ENCODE results near the gene ANKDD1B. TPM values are rescaled to one million over a fixed set of nuclear protein-coding genes. Genes with fewer than 3 reads are reported as not detected.

ANKDD1B gene
- total RNA-seq, 4 donors from 2014 or later, result 3.2 to 5.0 TPM; not detected in 2

DNA sequence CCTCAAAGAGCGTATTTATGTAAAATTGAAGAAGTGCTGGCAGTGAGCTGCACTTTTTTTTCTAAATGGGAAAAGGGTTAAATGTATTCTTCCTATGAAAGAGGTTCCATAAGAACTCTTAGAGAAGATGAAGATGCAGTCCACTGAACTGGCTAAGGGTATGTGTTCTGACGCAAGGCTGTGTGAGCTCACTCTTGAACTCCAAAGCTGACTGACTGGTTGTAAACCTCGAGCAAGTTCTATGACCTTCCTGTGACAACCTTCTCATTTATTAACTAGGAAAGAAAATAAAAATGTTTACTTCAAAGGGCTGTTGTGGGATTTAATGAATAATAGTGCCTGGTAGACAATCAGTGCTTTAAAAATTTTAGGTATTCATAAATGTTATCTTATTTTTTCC, 59.3 kb downstream of the ANKDD1B start:
- no peak for TF ChIP-seq POLR2A (IDR thresholded peaks at IDR 0.05)
- TF ChIP-seq, protein P1, sequence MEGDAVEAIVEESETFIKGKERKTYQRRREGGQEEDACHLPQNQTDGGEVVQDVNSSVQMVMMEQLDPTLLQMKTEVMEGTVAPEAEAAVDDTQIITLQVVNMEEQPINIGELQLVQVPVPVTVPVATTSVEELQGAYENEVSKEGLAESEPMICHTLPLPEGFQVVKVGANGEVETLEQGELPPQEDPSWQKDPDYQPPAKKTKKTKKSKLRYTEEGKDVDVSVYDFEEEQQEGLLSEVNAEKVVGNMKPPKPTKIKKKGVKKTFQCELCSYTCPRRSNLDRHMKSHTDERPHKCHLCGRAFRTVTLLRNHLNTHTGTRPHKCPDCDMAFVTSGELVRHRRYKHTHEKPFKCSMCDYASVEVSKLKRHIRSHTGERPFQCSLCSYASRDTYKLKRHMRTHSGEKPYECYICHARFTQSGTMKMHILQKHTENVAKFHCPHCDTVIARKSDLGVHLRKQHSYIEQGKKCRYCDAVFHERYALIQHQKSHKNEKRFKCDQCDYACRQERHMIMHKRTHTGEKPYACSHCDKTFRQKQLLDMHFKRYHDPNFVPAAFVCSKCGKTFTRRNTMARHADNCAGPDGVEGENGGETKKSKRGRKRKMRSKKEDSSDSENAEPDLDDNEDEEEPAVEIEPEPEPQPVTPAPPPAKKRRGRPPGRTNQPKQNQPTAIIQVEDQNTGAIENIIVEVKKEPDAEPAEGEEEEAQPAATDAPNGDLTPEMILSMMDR (IDR thresholded peaks at IDR 0.05), result no peak
- no peak overlapping the region for H3K27ac ChIP-seq
- no peak for DNase-seq
- H3K9me3 ChIP-seq, result no peaks in the 10 kb centered on the region
- peaks cover 0 to 12% (median 0%) of the 10 kb centered on the region in 3 donors for H3K36me3 ChIP-seq
- peaks cover 0 to 14% (median 0%) of the 10 kb centered on the region in 4 donors for H3K4me1 ChIP-seq
- H3K4me3 ChIP-seq, result no peak overlapping the region
- no peaks in the 10 kb centered on the region for H3K27me3 ChIP-seq

DNA sequence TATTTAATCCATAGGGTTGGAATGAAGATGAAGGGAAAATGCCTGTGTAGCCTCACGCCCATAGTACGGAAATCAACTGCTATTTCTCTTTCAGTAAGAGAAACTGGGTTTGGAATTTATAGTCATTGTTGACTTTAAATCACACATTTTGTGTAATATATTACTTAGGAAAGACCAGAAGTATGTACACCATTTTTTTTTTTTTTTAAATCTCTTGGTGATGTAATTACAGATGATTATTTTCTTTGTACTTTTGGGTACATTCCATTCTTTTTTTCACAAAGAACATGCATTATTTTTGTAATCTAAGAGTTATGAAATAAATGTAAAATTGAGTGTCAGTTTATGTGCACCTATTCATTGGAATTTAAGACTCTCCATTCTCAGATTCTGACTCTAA, 60.3 kb downstream of the ANKDD1B start:
- Histone ChIP-seq H3K27me3 (no peaks in the 10 kb centered on the region), H3K9me3 (no peaks in the 10 kb centered on the region), H3K36me3 (peaks cover 0 to 12% (median 0%) of the 10 kb centered on the region in 3 donors), H3K4me3 (no peak overlapping the region), H3K4me1 (peaks cover 0 to 14% (median 0%) of the 10 kb centered on the region in 4 donors), H3K27ac (no peak overlapping the region)
- no peak for DNase-seq
- TF ChIP-seq, protein P1 (IDR thresholded peaks at IDR 0.05), result no peak
- no peak for TF ChIP-seq POLR2A (IDR thresholded peaks at IDR 0.05)

- Histone ChIP-seq H3K27me3 (no peaks in the 10 kb centered on the region), H3K36me3 (peaks cover 0 to 12% (median 0%) of the 10 kb centered on the region in 3 donors), H3K4me1 (peaks cover 0 to 14% (median 0%) of the 10 kb centered on the region in 4 donors), H3K27ac (peak overlapping the region in 1 of 4 donors; percentile 21), H3K9me3 (no peaks in the 10 kb centered on the region), H3K4me3 (no peak overlapping the region)
- no peak for DNase-seq
- TF ChIP-seq POLR2A (IDR thresholded peaks at IDR 0.05), result no peak
- TF ChIP-seq, protein P1 (IDR thresholded peaks at IDR 0.05), result no peak
These were observed 61.4 kb downstream of the ANKDD1B start for GRCh38 chr5:75672616-75673015.

DNA sequence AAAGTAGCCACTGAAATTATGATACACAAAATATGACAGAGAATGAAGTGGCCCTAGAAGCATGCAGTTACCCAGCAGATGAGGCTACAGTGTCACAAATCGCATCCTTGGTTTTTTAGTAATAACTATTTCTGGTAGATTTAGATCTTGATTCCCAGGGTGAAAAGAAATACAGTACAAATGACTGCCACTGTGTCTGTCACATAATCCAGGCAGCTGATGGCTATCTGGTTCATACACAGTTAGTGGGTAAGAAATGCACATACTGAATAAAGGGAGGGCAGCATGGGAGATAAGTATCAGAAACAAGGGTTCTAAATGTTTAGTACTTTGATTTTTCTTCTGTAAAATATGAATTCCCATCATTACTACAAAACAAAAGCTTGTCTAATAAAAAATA, 64.5 kb downstream of the ANKDD1B start:
- Histone ChIP-seq H3K9me3 (no peaks in the 10 kb centered on the region), H3K27me3 (no peaks in the 10 kb centered on the region), H3K4me3 (no peak overlapping the region), H3K27ac (no peak overlapping the region), H3K36me3 (peaks cover 0 to 12% (median 0%) of the 10 kb centered on the region in 3 donors), H3K4me1 (no peaks in the 10 kb centered on the region)
- no peak for DNase-seq
- no peak for TF ChIP-seq POLR2A (IDR thresholded peaks at IDR 0.05)
- TF ChIP-seq, protein P1 (IDR thresholded peaks at IDR 0.05), result no peak

GRCh38 chr5:75677607-75678006, 66.4 kb downstream of the ANKDD1B start:
- DNase-seq, result no peak
- H3K9me3 ChIP-seq, result no peaks in the 10 kb centered on the region
- no peak overlapping the region for H3K4me3 ChIP-seq
- peak overlapping the region in 1 of 4 donors; percentile 11 for H3K27ac ChIP-seq
- no peak for TF ChIP-seq POLR2A (IDR thresholded peaks at IDR 0.05)
- TF ChIP-seq, protein P1 (IDR thresholded peaks at IDR 0.05), result no peak
- no peaks in the 10 kb centered on the region for H3K4me1 ChIP-seq
- H3K36me3 ChIP-seq, result peaks cover 0 to 12% (median 0%) of the 10 kb centered on the region in 3 donors
- H3K27me3 ChIP-seq, result no peaks in the 10 kb centered on the region

GRCh38 chr5:75678155-75678554, 66.9 kb downstream of the ANKDD1B start:
- Histone ChIP-seq H3K9me3 (no peaks in the 10 kb centered on the region), H3K4me3 (no peak overlapping the region), H3K36me3 (peaks cover 0 to 12% (median 0%) of the 10 kb centered on the region in 3 donors), H3K27me3 (no peaks in the 10 kb centered on the region), H3K27ac (no peak overlapping the region), H3K4me1 (no peaks in the 10 kb centered on the region)
- TF ChIP-seq, protein P1 (IDR thresholded peaks at IDR 0.05), result no peak
- no peak for TF ChIP-seq POLR2A (IDR thresholded peaks at IDR 0.05)
- no peak for DNase-seq
